GM23248 (cell line): ENCODE measurements around the gene MPZL2. TPM values are rescaled to one million over a fixed set of nuclear protein-coding genes. Genes with fewer than 3 reads are reported as not detected.

Experiments used
- DNase-seq: peaks from one replicate; pipeline ENCODE4 v3.0.0-alpha.2; 2015
- H2AFZ ChIP-seq: fragments of 200-600 bp; sonication (generic); 2 replicates; pipeline ENCODE4 v1.6.1; 2016; ENCODE audit warnings: antibody characterized with exemption
- H3F3A ChIP-seq: fragments of 200-600 bp; sonication (generic); 2 replicates; pipeline ENCODE4 v1.6.1; 2016; ENCODE audit warnings: mild to moderate bottlenecking, antibody characterized with exemption, mixed run types; ENCODE audit not compliant: insufficient read depth
- H3K27ac ChIP-seq: fragments of 200-600 bp; sonication (generic); 2 replicates; pipeline ENCODE4 v1.5.1; 2016; ENCODE audit warnings: mild to moderate bottlenecking
- H3K27me3 ChIP-seq: fragments of 200-600 bp; sonication (generic); replicated peaks from 2 replicates; pipeline ENCODE4 v1.6.1; 2016; ENCODE audit warnings: mild to moderate bottlenecking; ENCODE audit not compliant: insufficient read depth
- H3K36me3 ChIP-seq: fragments of 200-600 bp; sonication (generic); 2 replicates; pipeline ENCODE4 v1.6.1; 2016; ENCODE audit warnings: low read depth, mild to moderate bottlenecking
- H3K4me1 ChIP-seq: fragments of 200-600 bp; sonication (generic); 2 replicates; pipeline ENCODE4 v1.6.1; 2016; ENCODE audit warnings: mild to moderate bottlenecking; ENCODE audit not compliant: insufficient read depth
- H3K4me2 ChIP-seq: fragments of 200-600 bp; sonication (generic); one replicate; pipeline ENCODE4 v1.6.1; 2016; ENCODE audit warnings: mild to moderate bottlenecking; ENCODE audit not compliant: unreplicated experiment
- H3K4me3 ChIP-seq: fragments of 200-600 bp; sonication (generic); 2 replicates; pipeline ENCODE4 v1.5.1; 2016; ENCODE audit warnings: mild to moderate bottlenecking
- H3K79me2 ChIP-seq: fragments of 200-600 bp; sonication (generic); 2 replicates; pipeline ENCODE4 v1.6.1; 2016; ENCODE audit warnings: mild to moderate bottlenecking; ENCODE audit not compliant: insufficient read depth
- H3K9ac ChIP-seq: fragments of 200-600 bp; sonication (generic); 2 replicates; pipeline ENCODE4 v1.6.1; 2016; ENCODE audit warnings: mild to moderate bottlenecking
- H3K9me2 ChIP-seq: fragments of 200-600 bp; sonication (generic); 2 replicates; pipeline ENCODE4 v1.6.1; 2016; ENCODE audit warnings: mixed run types, mild to moderate bottlenecking, moderate library complexity; ENCODE audit not compliant: insufficient read depth
- H3K9me3 ChIP-seq: fragments of 200-600 bp; sonication (generic); one replicate; pipeline ENCODE4 v1.6.1; 2017; ENCODE audit warnings: low read depth
- H4K20me1 ChIP-seq: fragments of 200-600 bp; sonication (generic); 2 replicates; pipeline ENCODE4 v1.6.0; 2016; ENCODE audit not compliant: insufficient read depth
- EZH2 ChIP-seq: fragments of 200-600 bp; sonication (generic); IDR thresholded peaks from 2 replicates; pipeline ENCODE4 v1.6.1; 2018; ENCODE audit warnings: antibody characterized with exemption, mild to moderate bottlenecking; ENCODE audit not compliant: insufficient read depth, poor library complexity, severe bottlenecking
- EZH2phosphoT487 ChIP-seq: fragments of 200-600 bp; sonication (generic); IDR thresholded peaks from 2 replicates; pipeline ENCODE4 v1.6.1; 2018; ENCODE audit warnings: antibody characterized with exemption, moderate library complexity, mild to moderate bottlenecking, low read depth; ENCODE audit not compliant: insufficient read depth
- WGBS, 2 experiments: methylation state at CpG; one replicate each; pipeline ENCODE4 v1.1.6; 2015 to 2017; ENCODE audit warnings: low lambda C conversion rate in 2 of 2, low coverage in 1 of 2; ENCODE audit errors: missing lambda C conversion rate in 2 of 2; 5-methylcytosine and 5-hydroxymethylcytosine counted together
- in situ Hi-C: fragments of 300-500 bp; cut with MboI; formaldehyde crosslinking; loops from 2 replicates; pipeline ENCODE4 v1.15.0; 2020
- polyA plus RNA-seq: library from polyadenylated mRNA; unstranded; fragments of >200 nt; fragmentation: Nextera tagmentation; extraction: Ambion mirVana; gene quantifications from 2 replicates; pipeline ENCODE4 v1.2.1, GENCODE V29; 2016
- small RNA-seq: library from RNA; depleted of rRNA; stranded (forward); fragments of <200 nt; gene quantifications from one replicate; pipeline ENCODE3, GENCODE V24; 2014; ENCODE audit warnings: low read depth, low replicate concordance
- total RNA-seq: library from RNA; depleted of rRNA; stranded (reverse); fragments of >200 nt; shearing (Covaris generic); gene quantifications from 2 replicates; pipeline ENCODE4 v1.2.3, GENCODE V29; 2014; rRNA removed

The MPZL2 gene
- total and polyA plus RNA-seq, 2 experiments from 2014 or later: not detected

- H3K79me2 ChIP-seq: no peaks in the 10 kb centered on the region
- no peak overlapping the region for H3K4me2 ChIP-seq
- in situ Hi-C loops: no loop called here
- no peak overlapping the region for H3K9ac ChIP-seq
- H4K20me1 ChIP-seq: no peaks in the 10 kb centered on the region
- TF ChIP-seq EZH2: no peak
- TF ChIP-seq EZH2phosphoT487: no peak
- no peaks in the 10 kb centered on the region for H3K9me3 ChIP-seq
- WGBS, 2 experiments: 30 to 43% methylated on average over 2 of the region's 2 CpGs
- no peaks in the 10 kb centered on the region for H3K36me3 ChIP-seq
- H3K9me2 ChIP-seq: no peaks in the 10 kb centered on the region
- H3F3A ChIP-seq: no peaks in the 10 kb centered on the region
- no peak for DNase-seq
- no peak overlapping the region for H3K4me3 ChIP-seq
- 0 out of 2 replicates have a peak, but pooled peaks cover 6% of the 10 kb centered on the region for H3K4me1 ChIP-seq
- H3K27ac ChIP-seq: no peak overlapping the region
- H2AFZ ChIP-seq: no peak overlapping the region
- H3K27me3 ChIP-seq: peaks cover 62% of the 10 kb centered on the region
Measured at GRCh38 chr11:118207079-118207478, 57.0 kb downstream of the MPZL2 start.

- DNase-seq: no peak
- no peaks in the 10 kb centered on the region for H4K20me1 ChIP-seq
Measured at GRCh38 chr11:118206391-118207031, 57.6 kb downstream of the MPZL2 start.

GRCh38 chr11:118205606-118206378, 58.3 kb downstream of the MPZL2 start:
- H3K9me2 ChIP-seq: no peaks in the 10 kb centered on the region
- WGBS, 2 experiments: 53 to 63% methylated on average over 9 of the region's 9 CpGs
- no peak overlapping the region for H3K4me2 ChIP-seq
- no peaks in the 10 kb centered on the region for H3F3A ChIP-seq
- H3K4me3 ChIP-seq: no peak overlapping the region
- no peak overlapping the region for H3K27ac ChIP-seq
- H4K20me1 ChIP-seq: no peaks in the 10 kb centered on the region
- 0 out of 2 replicates have a peak, but pooled peaks cover 5% of the 10 kb centered on the region for H3K4me1 ChIP-seq
- no peak overlapping the region for H3K9ac ChIP-seq
- peaks cover 57% of the 10 kb centered on the region for H3K27me3 ChIP-seq
- DNase-seq: no peak
- in situ Hi-C loops: no loop called here
- no peaks in the 10 kb centered on the region for H3K79me2 ChIP-seq
- no peaks in the 10 kb centered on the region for H3K36me3 ChIP-seq
- TF ChIP-seq EZH2 (no peak), EZH2phosphoT487 (no peak)
- H2AFZ ChIP-seq: no peak overlapping the region
- H3K9me3 ChIP-seq: no peaks in the 10 kb centered on the region

More at GRCh38 chr11:118206391-118207031, 57.6 kb downstream of the MPZL2 start:
- Histone ChIP-seq H3K9me2 (no peaks in the 10 kb centered on the region), H3K27ac (no peak overlapping the region), H3K9ac (no peak overlapping the region), H3K79me2 (no peaks in the 10 kb centered on the region), H3K36me3 (no peaks in the 10 kb centered on the region), H3K4me3 (no peak overlapping the region), H3K27me3 (peaks cover 57% of the 10 kb centered on the region), H2AFZ (no peak overlapping the region), H3K4me1 (0 out of 2 replicates have a peak, but pooled peaks cover 6% of the 10 kb centered on the region), H3K4me2 (no peak overlapping the region), H3F3A (no peaks in the 10 kb centered on the region), H3K9me3 (no peaks in the 10 kb centered on the region)
- in situ Hi-C loops: no loop called here
- TF ChIP-seq EZH2phosphoT487 (no peak), EZH2 (no peak)
- 0% methylated on average over 1 of the region's 1 CpG for WGBS, 2 experiments

Small RNA genes within 50 kb of the gene (small RNA-seq; reads per million reads assigned to genes)
- gene HSPE1P18: not detected

Other genes starting within 250 kb of the MPZL2 start
- gene TMPRSS4, start 187.2 kb downstream of the MPZL2 start, total RNA-seq: not detected in 2 replicates
- gene TMPRSS4, start 187.2 kb downstream of the MPZL2 start, polyA plus RNA-seq: not detected in 2 replicates
- not detected in 2 replicates for gene SMIM35, start 177.3 kb downstream of the MPZL2 start, total RNA-seq
- not detected in 2 replicates for gene SMIM35, start 177.3 kb downstream of the MPZL2 start, polyA plus RNA-seq
- not detected in 2 replicates for gene SCN4B, start 111.5 kb downstream of the MPZL2 start, total RNA-seq
- not detected in 2 replicates for gene SCN4B, start 111.5 kb downstream of the MPZL2 start, polyA plus RNA-seq
- not detected in 2 replicates for gene SCN2B, start 87.7 kb downstream of the MPZL2 start, total RNA-seq
- not detected in 2 replicates for gene SCN2B, start 87.7 kb downstream of the MPZL2 start, polyA plus RNA-seq
- not detected in 2 replicates for gene JAML, start 39.3 kb downstream of the MPZL2 start, total RNA-seq
- gene JAML, start 39.3 kb downstream of the MPZL2 start, polyA plus RNA-seq: not detected in 2 replicates
- gene MPZL3, start 11.9 kb downstream of the MPZL2 start, total RNA-seq: 1.3 and 2.4 TPM in 2 replicates
- 0.72 and 0.78 TPM in 2 replicates for gene MPZL3, start 11.9 kb downstream of the MPZL2 start, polyA plus RNA-seq
- not detected in 2 replicates for gene CD3E, start 40.4 kb upstream of the MPZL2 start, total RNA-seq
- not detected in 2 replicates for gene CD3E, start 40.4 kb upstream of the MPZL2 start, polyA plus RNA-seq
- not detected in 2 replicates for gene CD3D, start 78.4 kb upstream of the MPZL2 start, total RNA-seq
- not detected in 2 replicates for gene CD3D, start 78.4 kb upstream of the MPZL2 start, polyA plus RNA-seq
- gene CD3G, start 80.0 kb upstream of the MPZL2 start, total RNA-seq: not detected in 2 replicates
- gene CD3G, start 80.0 kb upstream of the MPZL2 start, polyA plus RNA-seq: not detected in 2 replicates
- gene UBE4A, start 95.3 kb upstream of the MPZL2 start, total RNA-seq: 48.2 and 50.6 TPM in 2 replicates
- gene UBE4A, start 95.3 kb upstream of the MPZL2 start, polyA plus RNA-seq: 25.1 and 25.4 TPM in 2 replicates
- 32.3 and 79.4 TPM in 2 replicates for gene ATP5MG, start 137.3 kb upstream of the MPZL2 start, total RNA-seq
- gene ATP5MG, start 137.3 kb upstream of the MPZL2 start, polyA plus RNA-seq: 414 and 426 TPM in 2 replicates
- 19.1 TPM in 2 replicates for gene KMT2A, start 172.2 kb upstream of the MPZL2 start, total RNA-seq
- gene KMT2A, start 172.2 kb upstream of the MPZL2 start, polyA plus RNA-seq: 7.6 and 8.1 TPM in 2 replicates